Astrocyte of the cerebellum (primary cell): ENCODE data around the gene TFE3.

ENCODE experiments used
- DNase-seq: peaks from one replicate; pipeline ENCODE4 v3.0.0-alpha.2; 2011; ENCODE audit warnings: low read depth
- H3K4me3 ChIP-seq: 2 replicates; pipeline ENCODE4 v1.5.1; 2011; ENCODE audit warnings: mild to moderate bottlenecking, low read depth, low read length, moderate library complexity
- in situ Hi-C: cut with HindIII; loops from 2 replicates; pipeline ENCODE4 v1.10.0; 2017; ENCODE audit warnings: low sequenced_read_pairs
- TF ChIP-seq, protein P1 (sequence below): IDR thresholded peaks from 2 replicates; pipeline ENCODE4 v1.5.1; 2012; ENCODE audit warnings: low read length, low read depth, moderate library complexity, mild to moderate bottlenecking; ENCODE audit errors: missing control alignments

The TFE3 gene

GRCh38 chrX:49040376-49040955 lies 2.7 kb downstream of the TFE3 start:
- DNase-seq: no peak
- TF ChIP-seq, protein P1, sequence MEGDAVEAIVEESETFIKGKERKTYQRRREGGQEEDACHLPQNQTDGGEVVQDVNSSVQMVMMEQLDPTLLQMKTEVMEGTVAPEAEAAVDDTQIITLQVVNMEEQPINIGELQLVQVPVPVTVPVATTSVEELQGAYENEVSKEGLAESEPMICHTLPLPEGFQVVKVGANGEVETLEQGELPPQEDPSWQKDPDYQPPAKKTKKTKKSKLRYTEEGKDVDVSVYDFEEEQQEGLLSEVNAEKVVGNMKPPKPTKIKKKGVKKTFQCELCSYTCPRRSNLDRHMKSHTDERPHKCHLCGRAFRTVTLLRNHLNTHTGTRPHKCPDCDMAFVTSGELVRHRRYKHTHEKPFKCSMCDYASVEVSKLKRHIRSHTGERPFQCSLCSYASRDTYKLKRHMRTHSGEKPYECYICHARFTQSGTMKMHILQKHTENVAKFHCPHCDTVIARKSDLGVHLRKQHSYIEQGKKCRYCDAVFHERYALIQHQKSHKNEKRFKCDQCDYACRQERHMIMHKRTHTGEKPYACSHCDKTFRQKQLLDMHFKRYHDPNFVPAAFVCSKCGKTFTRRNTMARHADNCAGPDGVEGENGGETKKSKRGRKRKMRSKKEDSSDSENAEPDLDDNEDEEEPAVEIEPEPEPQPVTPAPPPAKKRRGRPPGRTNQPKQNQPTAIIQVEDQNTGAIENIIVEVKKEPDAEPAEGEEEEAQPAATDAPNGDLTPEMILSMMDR: no peak
- peak overlapping the region; percentile 70 for H3K4me3 ChIP-seq
- in situ Hi-C loops: no loop called here

DNA sequence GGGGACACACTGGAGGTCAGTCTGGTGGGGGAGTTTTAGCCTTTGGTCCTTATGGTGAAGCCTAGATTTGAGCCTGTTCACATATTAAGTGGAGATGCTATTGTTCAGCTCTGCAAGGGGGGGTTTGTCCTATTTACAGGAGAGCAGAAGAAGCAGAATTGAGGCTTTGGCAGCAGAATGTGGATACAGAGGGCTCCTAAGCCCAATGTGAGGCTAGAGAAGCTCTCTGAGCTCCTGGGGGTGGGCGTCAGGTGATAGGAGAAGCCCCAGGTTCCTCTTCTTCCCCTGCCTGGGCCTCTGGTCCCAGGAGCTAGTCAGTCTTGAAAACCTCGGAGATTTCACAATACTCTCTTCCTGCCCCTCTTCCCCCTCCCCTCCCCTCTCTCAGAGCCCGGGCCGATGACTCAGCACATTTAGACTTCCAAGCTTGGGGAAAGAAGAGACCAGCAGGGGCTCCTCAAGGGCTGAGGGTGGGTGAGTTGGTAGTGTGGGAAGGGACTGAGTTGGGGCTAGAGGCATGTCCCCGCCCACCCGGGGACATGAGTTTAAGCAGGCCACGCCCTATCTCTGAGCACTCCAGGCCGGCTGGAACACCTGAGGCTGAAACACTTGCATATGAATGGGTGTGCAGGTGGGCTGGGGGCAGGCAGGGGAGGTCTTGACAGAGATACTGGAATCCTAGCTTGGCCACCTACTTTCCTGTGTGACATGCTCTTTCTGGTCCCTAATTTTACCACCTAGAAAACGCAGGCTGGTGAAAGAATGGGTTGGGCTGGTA lies 3.4 kb downstream of the TFE3 start:
- DNase-seq: peak; percentile 80
- peak overlapping the region; percentile 70 for H3K4me3 ChIP-seq
- TF ChIP-seq, protein P1: no peak
- in situ Hi-C loops: no loop called here

GRCh38 chrX:49037883-49038475 lies 5.2 kb downstream of the TFE3 start:
- TF ChIP-seq, protein P1: no peak
- in situ Hi-C loops: no loop called here
- DNase-seq: no peak
- H3K4me3 ChIP-seq: no peak overlapping the region

- TF ChIP-seq, protein P1: no peak
- in situ Hi-C loops: no loop called here
These were observed 12.9 kb downstream of the TFE3 start for GRCh38 chrX:49030283-49030682.

DNA sequence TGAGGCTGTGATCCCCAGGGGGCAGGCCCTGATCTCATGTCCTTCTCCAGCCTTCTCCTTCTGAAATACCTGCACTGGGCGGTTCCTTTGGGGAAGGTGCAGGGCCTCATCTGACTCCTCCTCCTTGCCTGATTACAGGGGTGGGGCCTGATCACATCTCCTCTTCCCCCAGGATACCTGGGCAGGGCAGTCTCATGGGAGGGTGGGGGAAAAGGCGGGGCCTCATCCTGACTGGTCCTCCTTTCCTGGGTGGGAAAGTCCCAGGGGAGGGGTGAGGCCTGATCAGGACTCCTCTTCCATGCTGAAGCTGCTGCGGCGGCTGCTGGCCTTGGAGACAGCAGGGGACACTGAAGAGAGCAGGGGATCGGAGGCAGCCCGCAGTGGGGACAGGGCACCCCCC lies 13.3 kb downstream of the TFE3 start:
- H3K4me3 ChIP-seq: no peak overlapping the region
- TF ChIP-seq, protein P1: no peak
- in situ Hi-C loops: no loop called here
- DNase-seq: no peak

More at GRCh38 chrX:49030283-49030682, 12.9 kb downstream of the TFE3 start:
- no peak overlapping the region for H3K4me3 ChIP-seq
- no peak for DNase-seq

DNA sequence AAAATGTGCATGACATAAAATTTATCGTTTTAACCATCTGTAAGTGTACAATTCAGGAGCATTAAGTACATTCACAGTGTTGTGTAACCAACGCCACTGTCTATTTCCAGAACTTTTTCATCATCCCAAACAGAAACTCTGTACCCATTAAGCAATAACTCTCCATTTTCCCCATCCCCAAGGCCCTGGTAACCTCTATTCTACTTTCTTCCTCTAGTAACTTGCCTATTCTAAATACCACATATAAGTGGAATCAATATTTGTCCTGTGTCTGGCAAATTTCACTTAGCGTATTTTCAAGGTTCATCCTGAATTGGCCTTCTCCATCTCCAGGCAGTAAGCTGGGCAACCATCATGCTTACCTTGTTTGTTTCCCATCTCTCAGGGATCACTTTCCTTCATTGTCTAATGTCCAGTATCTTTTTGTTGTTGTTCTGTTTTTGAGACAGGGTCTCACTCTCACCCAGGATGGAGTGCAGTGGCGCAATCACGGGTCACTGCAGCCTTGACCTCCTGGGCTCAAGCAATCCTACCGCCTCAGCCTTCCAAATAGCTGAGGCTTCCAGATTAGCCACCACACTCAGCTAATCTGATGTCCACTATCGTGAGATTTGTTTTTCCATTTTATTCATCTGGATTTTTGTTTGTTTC lies 23.4 kb downstream of the TFE3 start:
- no peak for DNase-seq
- in situ Hi-C loops: no loop called here
- no peak overlapping the region for H3K4me3 ChIP-seq
- TF ChIP-seq, protein P1: no peak
